GM12874 (cell line): ENCODE data around the gene ZC3H11A.

ENCODE experiments used
- TF ChIP-seq, protein P1 (sequence below): IDR thresholded peaks from 2 replicates; pipeline ENCODE4 v1.5.1; 2011; ENCODE audit warnings: low read depth, mild to moderate bottlenecking, control low read depth, low read length, moderate library complexity; ENCODE audit not compliant: insufficient read depth

Gene ZC3H11A

GRCh38 chr1:203764105-203765028 is 31.1 kb upstream of the ZC3H11A start:
- TF ChIP-seq, protein P1, sequence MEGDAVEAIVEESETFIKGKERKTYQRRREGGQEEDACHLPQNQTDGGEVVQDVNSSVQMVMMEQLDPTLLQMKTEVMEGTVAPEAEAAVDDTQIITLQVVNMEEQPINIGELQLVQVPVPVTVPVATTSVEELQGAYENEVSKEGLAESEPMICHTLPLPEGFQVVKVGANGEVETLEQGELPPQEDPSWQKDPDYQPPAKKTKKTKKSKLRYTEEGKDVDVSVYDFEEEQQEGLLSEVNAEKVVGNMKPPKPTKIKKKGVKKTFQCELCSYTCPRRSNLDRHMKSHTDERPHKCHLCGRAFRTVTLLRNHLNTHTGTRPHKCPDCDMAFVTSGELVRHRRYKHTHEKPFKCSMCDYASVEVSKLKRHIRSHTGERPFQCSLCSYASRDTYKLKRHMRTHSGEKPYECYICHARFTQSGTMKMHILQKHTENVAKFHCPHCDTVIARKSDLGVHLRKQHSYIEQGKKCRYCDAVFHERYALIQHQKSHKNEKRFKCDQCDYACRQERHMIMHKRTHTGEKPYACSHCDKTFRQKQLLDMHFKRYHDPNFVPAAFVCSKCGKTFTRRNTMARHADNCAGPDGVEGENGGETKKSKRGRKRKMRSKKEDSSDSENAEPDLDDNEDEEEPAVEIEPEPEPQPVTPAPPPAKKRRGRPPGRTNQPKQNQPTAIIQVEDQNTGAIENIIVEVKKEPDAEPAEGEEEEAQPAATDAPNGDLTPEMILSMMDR, result no peak

DNA sequence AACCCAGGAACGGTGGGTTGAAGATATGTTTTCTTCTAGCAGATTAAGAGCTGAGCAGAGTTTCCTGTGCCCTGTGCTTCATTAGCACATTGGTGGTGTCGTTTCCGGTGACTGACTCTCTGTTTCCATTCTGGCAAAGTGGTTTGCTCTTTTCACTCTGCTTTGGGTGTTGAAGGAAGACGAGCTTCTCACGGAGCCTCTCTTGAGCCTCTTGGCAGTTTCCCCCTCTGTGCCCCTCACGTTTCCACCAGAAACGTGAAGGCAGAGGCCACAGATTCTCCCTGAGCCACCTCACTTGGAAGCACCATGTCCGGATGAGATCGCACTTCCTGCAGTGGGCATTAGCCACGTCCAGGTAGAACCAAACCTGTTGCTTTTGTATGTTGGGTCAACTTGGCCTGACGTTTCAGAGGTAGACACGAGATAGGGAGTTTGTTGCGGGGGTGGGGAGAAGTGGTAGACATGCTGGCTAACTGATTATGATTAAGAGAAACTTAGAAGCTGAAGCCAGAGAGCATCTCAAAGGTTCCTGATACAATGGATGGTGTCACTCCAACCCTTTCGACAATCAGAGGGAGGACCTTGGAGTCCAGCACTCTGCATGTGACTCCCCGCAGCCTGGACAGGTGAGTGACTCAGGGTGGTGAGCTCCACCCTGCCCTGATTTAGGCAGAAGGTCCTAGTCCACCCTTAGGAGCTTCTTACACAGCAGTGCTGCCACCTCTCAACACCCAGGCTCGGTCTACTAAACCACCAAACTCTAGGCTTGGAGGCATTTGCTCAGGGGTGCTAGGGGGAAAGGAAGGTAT is 30.2 kb upstream of the ZC3H11A start, which contains the start of gene LAX1:
Gene LAX1 (plus strand): TSS at position 155 of the 809 bp plus-strand sequence. CDS start 383 bp downstream, at position 538.
- TF ChIP-seq, protein P1, result no peak

- TF ChIP-seq, protein P1, result no peak
These were observed 27.2 kb upstream of the ZC3H11A start for GRCh38 chr1:203768256-203768655.

- TF ChIP-seq, protein P1, result no peak
These were observed 25.7 kb upstream of the ZC3H11A start for GRCh38 chr1:203769505-203770343.

DNA sequence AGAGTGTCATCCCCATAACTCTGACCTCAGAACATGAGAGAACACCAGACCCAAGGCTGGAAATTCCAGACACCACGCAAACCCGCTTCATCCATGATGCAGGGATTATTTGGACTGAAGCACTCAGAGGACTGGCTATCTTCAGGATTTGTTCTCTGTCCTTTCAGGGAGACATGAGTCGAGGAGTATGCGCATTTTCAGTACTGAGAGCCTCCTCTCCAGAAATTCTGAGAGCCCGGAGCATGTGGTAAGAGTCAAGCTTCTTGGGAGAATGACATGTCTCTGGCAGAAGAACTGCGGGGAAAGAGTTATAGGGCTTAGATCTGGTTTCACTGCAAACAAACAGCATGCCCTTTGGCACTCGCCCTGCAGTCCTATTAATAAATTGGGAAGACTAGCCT is 23.5 kb upstream of the ZC3H11A start:
- TF ChIP-seq, protein P1, result no peak

DNA sequence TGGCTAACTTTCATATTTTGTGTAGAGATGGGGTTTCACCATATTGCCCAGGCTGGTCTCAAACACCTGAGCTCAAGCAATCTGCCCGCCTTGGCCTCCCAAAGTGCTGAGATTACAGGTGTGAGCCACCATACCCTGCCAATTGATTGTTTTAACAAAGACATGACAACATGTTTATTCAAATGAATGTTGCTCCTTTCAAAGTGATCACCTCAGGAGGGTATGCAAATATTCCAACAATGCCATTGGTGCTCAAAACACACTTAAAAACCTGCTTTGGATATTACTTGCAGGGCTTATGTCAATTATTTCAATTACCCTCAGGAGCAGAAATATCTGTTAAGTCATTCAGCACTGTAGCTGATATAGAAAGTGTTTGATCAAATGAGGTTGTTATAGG is 22.6 kb upstream of the ZC3H11A start:
- TF ChIP-seq, protein P1, result no peak
